ENCODE results near the gene KRTAP9-2. TPM values are rescaled to one million over a fixed set of nuclear protein-coding genes. Genes with fewer than 3 reads are reported as not detected.
"Not testable (repeated sequence)": the region's sequence is repeated elsewhere in the genome, so short reads cannot be mapped to it uniquely, and the experiment has no call there.

KRTAP9-2 gene
- total RNA-seq, 1 experiment from 2014 or later = not detected

DNA sequence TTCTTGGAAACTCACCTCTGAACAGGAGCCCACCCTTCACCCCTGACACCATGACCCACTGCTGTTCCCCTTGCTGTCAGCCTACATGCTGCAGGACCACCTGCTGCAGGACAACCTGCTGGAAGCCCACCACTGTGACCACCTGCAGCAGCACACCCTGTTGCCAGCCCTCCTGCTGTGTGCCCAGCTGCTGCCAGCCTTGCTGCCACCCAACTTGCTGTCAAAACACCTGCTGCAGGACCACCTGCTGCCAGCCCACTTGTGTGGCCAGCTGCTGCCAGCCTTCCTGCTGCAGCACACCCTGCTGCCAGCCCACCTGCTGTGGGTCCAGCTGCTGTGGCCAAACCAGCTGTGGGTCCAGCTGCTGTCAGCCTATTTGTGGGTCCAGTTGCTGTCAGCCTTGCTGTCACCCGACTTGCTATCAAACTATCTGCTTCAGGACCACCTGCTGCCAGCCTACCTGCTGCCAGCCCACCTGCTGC lies 36.6 kb upstream of the KRTAP9-2 start, which contains the start of gene KRTAP9-1:
TSS of gene KRTAP9-1 (plus strand) at position 51 of the 482 bp plus-strand sequence. CDS start at position 51, 0 bp downstream.
- POLR2A ChIA-PET; H3K79me2 ChIP-seq (ENCODE audit: insufficient read depth, low read length); H3K27me3 ChIP-seq (ENCODE audit: insufficient read depth, low read length); H3K27ac ChIP-seq (ENCODE audit: low read depth, low read length); DNase-seq (ENCODE audit: low read depth, low spot score); H3K9me2 ChIP-seq (ENCODE audit: insufficient read depth); CTCF ChIA-PET; H3K36me3 ChIP-seq (ENCODE audit: control insufficient read depth in 1 of 2, insufficient read depth in 2 of 2, low read length in 2 of 2); H2AFZ ChIP-seq (ENCODE audit: low read depth, low read length, poor library complexity, severe bottlenecking); H3K9ac ChIP-seq (ENCODE audit: low read length); H4K20me1 ChIP-seq (ENCODE audit: insufficient read depth); RAD21 ChIA-PET (ENCODE audit: low non-redundant PET in 1 of 2, low total read pairs in 2 of 2, uncharacterized antibody in 2 of 2, unreplicated experiment in 2 of 2); intact Hi-C loops (cut with micrococcal nuclease); BruUV-seq (replicated peaks); H3K9me3 ChIP-seq (ENCODE audit: control insufficient read depth in 1 of 2, insufficient read depth in 1 of 2, low read depth in 1 of 2, low read length in 2 of 2); H3K4me3 ChIP-seq (replicated peaks in 1 of 2; ENCODE audit: low read depth in 1 of 2, low read length in 2 of 2); H3K4me2 ChIP-seq (ENCODE audit: low read length); ATAC-seq: not testable (repeated sequence)
- H3K4me1 ChIP-seq (ENCODE audit: control insufficient read depth in 1 of 2, insufficient read depth in 2 of 2, low read length in 2 of 2) = peaks cover 0 to 10% of the 10 kb centered on the region in 2 experiments; a peak in 1 of 4 replicates

DNA sequence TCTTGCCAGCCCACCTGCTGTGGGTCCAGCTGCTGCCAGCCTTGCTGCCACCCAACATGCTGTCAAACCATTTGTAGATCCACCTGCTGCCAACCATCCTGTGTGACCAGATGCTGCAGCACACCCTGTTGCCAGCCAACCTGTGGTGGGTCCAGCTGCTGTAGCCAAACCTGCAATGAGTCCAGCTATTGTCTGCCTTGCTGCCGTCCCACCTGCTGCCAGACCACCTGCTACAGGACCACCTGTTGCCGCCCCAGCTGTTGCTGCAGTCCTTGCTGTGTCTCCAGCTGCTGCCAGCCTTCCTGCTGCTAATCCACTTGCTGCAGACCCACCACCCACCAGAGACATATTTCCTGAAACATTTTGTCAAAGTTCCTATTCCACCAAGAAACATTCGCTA lies 36.1 kb upstream of the KRTAP9-2 start:
- Histone ChIP-seq H3K27ac (ENCODE audit: low read depth, low read length) (no peak overlapping the region), H3K4me1 (ENCODE audit: control insufficient read depth in 1 of 2, insufficient read depth in 2 of 2, low read length in 2 of 2) (peaks cover 0 to 6% of the 10 kb centered on the region in 2 experiments; a peak in 1 of 4 replicates), H3K9me2 (ENCODE audit: insufficient read depth) (no peaks in the 10 kb centered on the region), H3K9ac (ENCODE audit: low read length) (no peak overlapping the region), H3K4me2 (ENCODE audit: low read length) (no peak overlapping the region), H3K27me3 (ENCODE audit: insufficient read depth, low read length) (no peaks in the 10 kb centered on the region), H3K79me2 (ENCODE audit: insufficient read depth, low read length) (no peaks in the 10 kb centered on the region), H4K20me1 (ENCODE audit: insufficient read depth) (no peaks in the 10 kb centered on the region), H3K9me3 (ENCODE audit: control insufficient read depth in 1 of 2, insufficient read depth in 1 of 2, low read depth in 1 of 2, low read length in 2 of 2) (no peaks in the 10 kb centered on the region), H3K4me3 (replicated peaks in 1 of 2; ENCODE audit: low read depth in 1 of 2, low read length in 2 of 2) (no peak overlapping the region), H2AFZ (ENCODE audit: low read depth, low read length, poor library complexity, severe bottlenecking) (no peak overlapping the region), H3K36me3 (ENCODE audit: control insufficient read depth in 1 of 2, insufficient read depth in 2 of 2, low read length in 2 of 2) (no peaks in the 10 kb centered on the region)
- DNase-seq (ENCODE audit: low read depth, low spot score) (no peak), ATAC-seq (no peak)
- ChIA-PET POLR2A (no interaction called here), RAD21 (ENCODE audit: low non-redundant PET in 1 of 2, low total read pairs in 2 of 2, uncharacterized antibody in 2 of 2, unreplicated experiment in 2 of 2) (no interaction called here), CTCF (no interaction called here)
- intact Hi-C loops (cut with micrococcal nuclease) = no loop called here
- TF ChIP-seq EZH2 (IDR thresholded peaks at IDR 0.05) = no peak
- BruUV-seq (replicated peaks) = no TSS peak

DNA sequence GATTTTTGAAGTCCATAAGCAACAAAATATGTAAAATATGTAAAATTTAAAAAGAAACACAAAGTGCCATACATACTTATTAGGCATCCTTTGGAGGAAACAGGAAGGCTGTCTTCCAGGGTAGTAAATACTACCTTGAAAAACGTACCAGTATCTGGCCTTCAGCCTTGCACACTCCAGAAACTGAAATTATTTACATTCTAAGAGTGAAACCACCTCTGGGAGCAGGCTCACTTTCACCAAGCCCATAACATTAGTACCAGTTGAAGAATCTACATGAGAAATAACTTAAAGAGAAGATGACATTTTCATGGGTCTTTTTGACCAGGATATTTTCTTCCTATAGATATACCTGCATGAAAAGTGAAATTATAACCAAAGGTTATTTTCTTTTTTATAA lies 30.4 kb upstream of the KRTAP9-2 start:
- ChIA-PET RAD21 (ENCODE audit: low non-redundant PET in 1 of 2, low total read pairs in 2 of 2, uncharacterized antibody in 2 of 2, unreplicated experiment in 2 of 2) (no interaction called here), POLR2A (no interaction called here), CTCF (no interaction called here)
- H3K27ac ChIP-seq (ENCODE audit: low read depth, low read length) = no peak overlapping the region
- H3K4me2 ChIP-seq (ENCODE audit: low read length) = no peak overlapping the region
- no peak overlapping the region for H3K4me3 ChIP-seq (replicated peaks in 1 of 2; ENCODE audit: low read depth in 1 of 2, low read length in 2 of 2)
- DNase-seq (ENCODE audit: low read depth, low spot score) (no peak), ATAC-seq (no peak)
- BruUV-seq (replicated peaks) = no TSS peak
- H3K9me3 ChIP-seq (ENCODE audit: control insufficient read depth in 1 of 2, insufficient read depth in 1 of 2, low read depth in 1 of 2, low read length in 2 of 2) = no peaks in the 10 kb centered on the region
- no peak overlapping the region for H3K9ac ChIP-seq (ENCODE audit: low read length)
- no peak overlapping the region for H2AFZ ChIP-seq (ENCODE audit: low read depth, low read length, poor library complexity, severe bottlenecking)
- TF ChIP-seq FOSL1 (IDR thresholded peaks at IDR 0.05; ENCODE audit: low read depth) (no peak), RAD21 (IDR thresholded peaks at IDR 0.05; ENCODE audit: low read depth) (no peak), ZNF274 (IDR thresholded peaks at IDR 0.05; ENCODE audit: low read depth, low read length) (no peak), SRF (IDR thresholded peaks at IDR 0.05; ENCODE audit: low read depth) (no peak)
- TF ChIP-seq, protein P1, sequence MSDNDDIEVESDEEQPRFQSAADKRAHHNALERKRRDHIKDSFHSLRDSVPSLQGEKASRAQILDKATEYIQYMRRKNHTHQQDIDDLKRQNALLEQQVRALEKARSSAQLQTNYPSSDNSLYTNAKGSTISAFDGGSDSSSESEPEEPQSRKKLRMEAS (IDR thresholded peaks at IDR 0.05) = no peak
- no peaks in the 10 kb centered on the region for H3K36me3 ChIP-seq (ENCODE audit: control insufficient read depth in 1 of 2, insufficient read depth in 2 of 2, low read length in 2 of 2)
- no peaks in the 10 kb centered on the region for H3K27me3 ChIP-seq (ENCODE audit: insufficient read depth, low read length)
- no peaks in the 10 kb centered on the region for H3K79me2 ChIP-seq (ENCODE audit: insufficient read depth, low read length)
- H3K4me1 ChIP-seq (ENCODE audit: control insufficient read depth in 1 of 2, insufficient read depth in 2 of 2, low read length in 2 of 2) = no peaks in the 10 kb centered on the region
- no peaks in the 10 kb centered on the region for H4K20me1 ChIP-seq (ENCODE audit: insufficient read depth)
- no peaks in the 10 kb centered on the region for H3K9me2 ChIP-seq (ENCODE audit: insufficient read depth)
- intact Hi-C loops (cut with micrococcal nuclease) = no loop called here

Data from HCT116 (cell line).